PC-9 (cell line): Measurements from ENCODE around the gene SAP25.
"Not testable (repeated sequence)": the region's sequence is repeated elsewhere in the genome, so short reads cannot be mapped to it uniquely, and the experiment has no call there.

Experiments used
- EZH2 ChIP-seq: fragments of 200-600 bp; sonication (generic); IDR thresholded peaks from 2 replicates; pipeline ENCODE4 v1.8.0; 2017; ENCODE audit warnings: antibody characterized with exemption, low read depth
- TF ChIP-seq, protein P1 (sequence below): fragments of 200-600 bp; sonication (generic); conservative IDR thresholded peaks from 2 replicates; pipeline ENCODE4 v1.6.1; 2017; ENCODE audit warnings: mixed run types, antibody characterized with exemption, mild to moderate bottlenecking, moderate library complexity

GRCh38 chr7:100523192-100523591, 50.5 kb downstream of the SAP25 start:
- TF ChIP-seq, protein P1, sequence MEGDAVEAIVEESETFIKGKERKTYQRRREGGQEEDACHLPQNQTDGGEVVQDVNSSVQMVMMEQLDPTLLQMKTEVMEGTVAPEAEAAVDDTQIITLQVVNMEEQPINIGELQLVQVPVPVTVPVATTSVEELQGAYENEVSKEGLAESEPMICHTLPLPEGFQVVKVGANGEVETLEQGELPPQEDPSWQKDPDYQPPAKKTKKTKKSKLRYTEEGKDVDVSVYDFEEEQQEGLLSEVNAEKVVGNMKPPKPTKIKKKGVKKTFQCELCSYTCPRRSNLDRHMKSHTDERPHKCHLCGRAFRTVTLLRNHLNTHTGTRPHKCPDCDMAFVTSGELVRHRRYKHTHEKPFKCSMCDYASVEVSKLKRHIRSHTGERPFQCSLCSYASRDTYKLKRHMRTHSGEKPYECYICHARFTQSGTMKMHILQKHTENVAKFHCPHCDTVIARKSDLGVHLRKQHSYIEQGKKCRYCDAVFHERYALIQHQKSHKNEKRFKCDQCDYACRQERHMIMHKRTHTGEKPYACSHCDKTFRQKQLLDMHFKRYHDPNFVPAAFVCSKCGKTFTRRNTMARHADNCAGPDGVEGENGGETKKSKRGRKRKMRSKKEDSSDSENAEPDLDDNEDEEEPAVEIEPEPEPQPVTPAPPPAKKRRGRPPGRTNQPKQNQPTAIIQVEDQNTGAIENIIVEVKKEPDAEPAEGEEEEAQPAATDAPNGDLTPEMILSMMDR = not testable (repeated sequence)
- not testable (repeated sequence) for TF ChIP-seq EZH2
